Measurements from ENCODE around the gene HRCT1.
"Not testable (repeated sequence)": the region's sequence is repeated elsewhere in the genome, so short reads cannot be mapped to it uniquely, and the experiment has no call there.

Gene HRCT1

DNA sequence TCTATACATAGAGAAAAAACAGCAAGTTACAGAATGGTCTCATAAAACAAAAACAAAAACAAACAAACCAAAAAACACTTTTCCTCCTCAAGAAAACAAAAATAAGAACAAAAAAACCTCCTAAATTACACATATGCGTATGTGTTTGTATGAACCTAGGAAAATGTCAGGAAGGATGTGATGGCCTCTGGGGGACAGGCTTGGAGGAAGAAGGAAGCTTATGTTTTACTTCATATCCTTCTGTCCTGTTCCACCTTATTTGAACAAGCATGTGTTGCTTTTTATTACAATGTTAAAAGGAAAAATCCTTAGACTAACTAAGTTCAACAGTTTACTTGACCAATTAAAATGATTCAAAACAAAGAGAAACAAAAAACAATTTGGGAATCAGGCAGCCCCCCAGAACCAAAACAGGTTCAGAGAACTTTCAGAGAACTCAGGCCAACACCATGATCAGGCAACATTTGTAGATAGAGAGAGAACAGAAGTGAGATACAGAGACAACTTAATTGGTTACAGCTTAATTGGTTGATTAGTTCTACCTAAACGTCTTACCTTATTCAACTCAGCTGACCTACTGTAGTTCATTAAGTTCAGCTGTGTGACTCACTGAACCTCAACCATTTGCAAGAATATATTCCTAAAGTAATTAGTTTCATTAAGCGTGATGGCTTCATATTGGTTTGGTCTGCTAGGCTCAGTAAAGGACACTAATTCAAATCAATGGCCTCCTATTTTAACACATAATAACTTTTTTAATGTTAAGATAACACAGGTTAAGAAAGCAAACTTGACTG lies 13.4 kb downstream of the HRCT1 start:
- DNase-seq: no peak

GRCh38 chr9:35920051-35920620 lies 14.1 kb downstream of the HRCT1 start:
- no peak for DNase-seq

DNA sequence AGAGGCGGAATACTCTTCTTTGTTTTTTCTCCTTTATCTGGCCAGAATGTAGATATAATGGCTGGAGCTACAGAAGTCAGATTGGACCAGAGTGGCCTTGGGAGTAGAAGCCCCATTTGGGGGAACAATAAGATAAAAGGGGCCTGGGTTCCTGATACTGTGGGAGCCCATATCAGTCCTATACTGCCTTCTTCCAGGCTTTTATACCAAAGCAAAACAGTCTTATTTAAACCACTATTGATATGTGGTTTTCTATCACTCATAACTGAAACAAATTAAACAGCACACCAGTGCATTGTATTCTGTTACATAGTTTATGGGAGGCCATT lies 17.6 kb downstream of the HRCT1 start:
- DNase-seq: no peak

- no peak for DNase-seq
These were observed 18.1 kb downstream of the HRCT1 start for GRCh38 chr9:35923927-35924763.

GRCh38 chr9:35928591-35929452 lies 22.8 kb downstream of the HRCT1 start:
- DNase-seq: no peak

DNA sequence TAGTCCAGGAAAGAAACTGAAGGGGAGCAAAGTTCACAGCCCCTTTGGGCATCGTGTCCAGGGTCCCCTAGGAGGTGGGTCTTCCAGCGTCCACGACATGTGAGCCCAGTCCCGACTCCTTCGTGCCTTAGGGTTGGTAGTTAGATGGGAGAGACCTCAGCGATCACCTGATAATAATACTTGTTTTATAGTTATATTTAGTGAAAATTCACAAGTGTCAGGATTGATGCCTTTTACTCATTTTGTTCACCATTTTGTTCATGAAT lies 23.4 kb downstream of the HRCT1 start:
- no peak for DNase-seq

DNA sequence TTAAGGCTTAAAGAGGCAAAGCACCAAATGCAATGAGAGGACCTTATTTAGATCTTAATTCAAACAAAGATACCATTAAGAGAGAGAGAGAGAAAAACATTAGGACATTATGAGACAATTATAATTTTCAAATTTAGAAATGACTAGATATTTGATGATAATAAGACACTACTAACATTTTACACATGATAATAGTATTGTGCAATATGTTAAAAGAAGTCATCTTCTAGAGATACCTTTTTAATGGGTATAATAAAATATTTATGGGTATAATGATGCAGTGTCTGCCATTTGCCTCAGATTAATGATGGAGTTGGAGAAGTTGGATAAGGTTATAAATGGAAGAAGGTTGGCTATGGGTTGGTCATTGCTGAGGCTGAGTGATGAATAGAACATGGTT lies 24.5 kb downstream of the HRCT1 start:
- DNase-seq: no peak

GRCh38 chr9:35930989-35931388 lies 25.0 kb downstream of the HRCT1 start:
- no peak for DNase-seq

DNA sequence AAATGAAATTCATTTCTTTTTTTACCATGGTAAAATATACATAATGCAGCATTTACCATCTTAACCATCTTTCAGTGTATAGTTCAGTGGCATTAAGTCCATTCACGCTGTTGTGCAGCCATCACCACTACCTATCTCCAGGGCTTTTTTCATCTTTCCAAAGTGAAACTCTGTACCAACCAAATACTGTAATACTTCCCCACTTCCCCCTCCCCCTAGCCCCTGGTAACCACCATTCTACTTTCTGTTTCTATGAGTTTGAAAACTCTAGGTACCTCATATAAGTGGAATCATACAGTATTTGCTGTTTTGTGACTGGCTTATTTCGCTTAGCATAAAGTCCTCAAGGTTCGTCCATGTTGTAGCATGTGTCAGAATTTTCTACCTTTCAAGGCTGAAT lies 26.7 kb downstream of the HRCT1 start:
- DNase-seq: no peak

GRCh38 chr9:35933550-35934067 lies 27.6 kb downstream of the HRCT1 start:
- no peak for DNase-seq

DNA sequence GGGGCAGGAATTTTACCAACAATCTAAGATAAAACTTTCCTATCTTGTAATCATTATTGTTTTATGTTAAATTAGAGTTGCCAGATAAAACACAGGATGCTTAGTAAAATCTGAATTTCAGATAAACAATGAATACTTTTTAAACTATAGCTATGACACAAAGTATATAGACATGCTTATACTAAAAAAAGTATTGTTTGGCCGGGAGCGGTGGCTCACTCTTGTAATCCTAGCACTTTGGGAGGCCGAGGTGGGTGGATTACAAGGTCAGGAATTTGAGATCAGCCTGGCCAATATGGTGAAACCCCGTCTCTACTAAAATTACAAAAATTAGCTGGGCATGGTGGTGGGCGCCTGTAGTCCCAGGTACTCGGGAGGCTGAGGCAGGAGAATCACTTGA lies 28.1 kb downstream of the HRCT1 start:
- not testable (repeated sequence) for DNase-seq

GRCh38 chr9:35935261-35935660 lies 29.3 kb downstream of the HRCT1 start:
- no peak for DNase-seq

GRCh38 chr9:35935755-35936509 lies 29.9 kb downstream of the HRCT1 start:
- no peak for DNase-seq

DNA sequence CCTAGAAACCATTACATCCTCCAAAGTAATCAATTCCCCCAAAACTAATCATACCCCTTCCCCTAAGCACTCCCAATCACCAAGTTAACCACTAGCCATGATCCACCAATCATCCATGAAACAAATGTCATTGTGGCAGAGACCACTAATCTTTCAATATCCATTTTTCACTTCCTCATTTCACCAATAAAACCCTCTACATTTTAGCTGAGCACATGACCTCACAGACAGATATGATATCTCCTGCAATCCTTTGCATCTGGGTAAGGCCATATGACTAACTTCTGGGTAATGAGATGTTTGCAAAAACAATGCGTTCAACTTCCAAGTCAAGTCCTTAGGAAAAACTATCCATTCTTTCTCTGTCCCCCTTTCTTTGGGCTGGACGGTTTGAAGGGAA lies 31.2 kb downstream of the HRCT1 start:
- no peak for DNase-seq

DNA sequence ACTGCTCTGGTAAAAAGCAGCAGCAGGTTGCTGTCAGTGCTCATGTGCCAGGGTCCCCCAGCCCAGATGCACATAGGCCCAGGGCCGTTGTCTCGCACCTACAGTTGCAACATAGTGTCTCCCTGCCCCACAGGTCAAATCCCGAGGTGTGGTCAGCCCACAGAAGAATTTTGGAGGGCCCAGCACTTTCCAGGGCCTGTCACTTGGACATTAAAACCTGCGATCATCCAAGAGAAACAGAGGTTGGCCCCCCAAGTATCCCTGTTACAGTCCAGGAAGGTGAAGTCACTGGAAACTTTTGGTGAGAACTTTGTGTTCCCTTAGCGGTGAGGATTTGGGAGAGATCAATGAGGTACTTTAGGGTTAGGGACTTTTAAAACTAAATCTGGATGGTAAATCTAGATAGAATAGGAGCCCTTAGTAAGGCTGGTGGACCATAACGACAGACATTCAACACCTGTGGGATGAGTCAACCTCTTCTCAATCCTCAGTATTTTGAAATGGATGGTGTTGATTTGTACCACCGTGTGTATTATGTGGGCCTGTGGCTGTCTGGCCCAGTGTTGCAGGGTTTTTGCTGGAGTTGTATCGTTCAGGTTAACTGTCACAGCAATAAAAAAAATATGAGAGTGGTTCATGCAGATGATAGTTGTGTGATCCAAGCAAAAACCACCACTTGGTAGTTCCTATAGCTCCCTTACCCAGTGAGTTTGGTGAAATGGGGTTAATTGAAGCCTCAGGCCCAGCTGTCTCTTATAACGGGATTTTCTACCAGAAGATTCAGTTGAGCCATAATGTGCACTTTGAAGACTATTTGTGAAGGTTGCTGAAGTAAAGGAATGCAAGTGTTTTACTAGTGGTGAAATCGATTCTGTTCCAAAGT lies 32.7 kb downstream of the HRCT1 start:
- DNase-seq: no peak

- no peak for DNase-seq
These were observed 33.8 kb downstream of the HRCT1 start for GRCh38 chr9:35939679-35940250.

DNA sequence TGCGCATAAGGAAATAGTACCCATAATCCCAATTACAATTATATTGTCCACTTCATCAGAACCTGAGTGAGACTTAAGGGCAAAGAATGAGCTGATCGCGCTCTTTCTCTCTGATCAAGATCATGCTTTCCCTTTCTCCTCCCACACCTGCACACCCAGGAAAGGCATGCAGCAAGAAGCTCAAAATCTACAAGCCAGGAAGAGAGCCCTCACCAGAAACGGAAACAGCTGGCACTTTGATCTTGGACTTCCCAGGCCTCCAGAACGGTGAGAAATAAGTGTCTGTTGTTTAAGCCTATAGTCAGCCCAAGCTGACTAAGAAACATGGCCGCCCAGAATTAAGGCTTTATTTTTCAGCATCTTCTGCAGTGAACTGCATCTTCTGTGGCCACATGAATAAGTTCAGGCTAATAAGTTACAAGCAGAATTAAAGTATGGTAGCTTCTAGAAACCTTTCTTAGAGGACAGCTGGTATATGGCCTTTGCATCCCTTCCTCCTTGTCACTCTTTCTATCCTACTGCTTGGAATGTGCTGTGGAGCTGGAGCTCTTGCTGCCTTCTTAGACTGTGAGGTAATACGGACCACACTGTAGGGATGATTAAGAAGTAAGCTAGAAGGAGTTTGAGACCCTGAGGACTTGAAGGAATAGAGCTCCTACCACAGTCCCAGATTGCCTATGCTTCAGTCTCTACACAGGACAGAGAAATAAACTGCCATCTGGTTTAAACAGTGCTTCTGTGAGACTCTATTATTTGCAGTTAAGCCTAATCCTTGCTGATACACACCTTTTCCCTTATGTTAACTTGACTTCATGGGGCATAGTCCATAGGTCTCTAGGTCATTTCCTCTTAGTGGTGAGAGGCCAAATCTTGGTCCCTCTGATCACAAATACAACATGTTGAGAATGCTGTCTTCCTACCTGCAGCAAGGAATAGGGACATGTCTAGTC lies 34.7 kb downstream of the HRCT1 start:
- no peak for DNase-seq

GRCh38 chr9:35942286-35942685 lies 36.3 kb downstream of the HRCT1 start:
- no peak for DNase-seq

- DNase-seq: no peak
These were observed 38.2 kb downstream of the HRCT1 start for GRCh38 chr9:35944173-35944572.

- DNase-seq: no peak
These were observed 38.8 kb downstream of the HRCT1 start for GRCh38 chr9:35944841-35945240.
